ENCODE results near the gene HES6. TPM values are rescaled to one million over a fixed set of nuclear protein-coding genes. Genes with fewer than 3 reads are reported as not detected.

HES6 gene
- total RNA-seq, 2 experiments from 2014 or later = 1.5 to 1.9 TPM

- H3K4me3 Mint-ChIP-seq = no peak overlapping the region
- TF ChIP-seq, protein P1, sequence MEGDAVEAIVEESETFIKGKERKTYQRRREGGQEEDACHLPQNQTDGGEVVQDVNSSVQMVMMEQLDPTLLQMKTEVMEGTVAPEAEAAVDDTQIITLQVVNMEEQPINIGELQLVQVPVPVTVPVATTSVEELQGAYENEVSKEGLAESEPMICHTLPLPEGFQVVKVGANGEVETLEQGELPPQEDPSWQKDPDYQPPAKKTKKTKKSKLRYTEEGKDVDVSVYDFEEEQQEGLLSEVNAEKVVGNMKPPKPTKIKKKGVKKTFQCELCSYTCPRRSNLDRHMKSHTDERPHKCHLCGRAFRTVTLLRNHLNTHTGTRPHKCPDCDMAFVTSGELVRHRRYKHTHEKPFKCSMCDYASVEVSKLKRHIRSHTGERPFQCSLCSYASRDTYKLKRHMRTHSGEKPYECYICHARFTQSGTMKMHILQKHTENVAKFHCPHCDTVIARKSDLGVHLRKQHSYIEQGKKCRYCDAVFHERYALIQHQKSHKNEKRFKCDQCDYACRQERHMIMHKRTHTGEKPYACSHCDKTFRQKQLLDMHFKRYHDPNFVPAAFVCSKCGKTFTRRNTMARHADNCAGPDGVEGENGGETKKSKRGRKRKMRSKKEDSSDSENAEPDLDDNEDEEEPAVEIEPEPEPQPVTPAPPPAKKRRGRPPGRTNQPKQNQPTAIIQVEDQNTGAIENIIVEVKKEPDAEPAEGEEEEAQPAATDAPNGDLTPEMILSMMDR (IDR thresholded peaks at IDR 0.05) = no peak
- no peaks in the 10 kb centered on the region for H3K9me3 Mint-ChIP-seq
- intact Hi-C loops (cut with DNase I, micrococcal nuclease) = no loop called here
- no peaks in the 10 kb centered on the region for H3K4me1 Mint-ChIP-seq (ENCODE audit: low read depth)
- DNase-seq (no peak), ATAC-seq (ENCODE audit: poor library complexity) (no peak)
- Histone ChIP-seq H3K36me3 (ENCODE audit: insufficient read depth, low read length) (peaks cover 55% of the 10 kb centered on the region), H3K4me1 (ENCODE audit: insufficient read depth, low read length) (no peaks in the 10 kb centered on the region), H3K9me3 (ENCODE audit: control insufficient read depth in 1 of 2, insufficient read depth in 1 of 2, low read length in 2 of 2) (no peaks in the 10 kb centered on the region), H3K27me3 (ENCODE audit: control insufficient read depth in 1 of 2, insufficient read depth in 2 of 2, low read length in 2 of 2) (no peaks in the 10 kb centered on the region), H3K27ac (ENCODE audit: low read depth in 1 of 2, low read length in 2 of 2) (no peak overlapping the region), H3K4me3 (ENCODE audit: low read length) (no peak overlapping the region)
- H3K27ac Mint-ChIP-seq = no peak overlapping the region
- H3K36me3 Mint-ChIP-seq (ENCODE audit: low read depth) = peaks cover 82% of the 10 kb centered on the region
- CTCF ChIA-PET = no interaction called here
- H3K27me3 Mint-ChIP-seq = no peaks in the 10 kb centered on the region
- POLR2A ChIA-PET = no interaction called here
Observed at GRCh38 chr2:238269741-238270140, 29.9 kb upstream of the HES6 start.

DNA sequence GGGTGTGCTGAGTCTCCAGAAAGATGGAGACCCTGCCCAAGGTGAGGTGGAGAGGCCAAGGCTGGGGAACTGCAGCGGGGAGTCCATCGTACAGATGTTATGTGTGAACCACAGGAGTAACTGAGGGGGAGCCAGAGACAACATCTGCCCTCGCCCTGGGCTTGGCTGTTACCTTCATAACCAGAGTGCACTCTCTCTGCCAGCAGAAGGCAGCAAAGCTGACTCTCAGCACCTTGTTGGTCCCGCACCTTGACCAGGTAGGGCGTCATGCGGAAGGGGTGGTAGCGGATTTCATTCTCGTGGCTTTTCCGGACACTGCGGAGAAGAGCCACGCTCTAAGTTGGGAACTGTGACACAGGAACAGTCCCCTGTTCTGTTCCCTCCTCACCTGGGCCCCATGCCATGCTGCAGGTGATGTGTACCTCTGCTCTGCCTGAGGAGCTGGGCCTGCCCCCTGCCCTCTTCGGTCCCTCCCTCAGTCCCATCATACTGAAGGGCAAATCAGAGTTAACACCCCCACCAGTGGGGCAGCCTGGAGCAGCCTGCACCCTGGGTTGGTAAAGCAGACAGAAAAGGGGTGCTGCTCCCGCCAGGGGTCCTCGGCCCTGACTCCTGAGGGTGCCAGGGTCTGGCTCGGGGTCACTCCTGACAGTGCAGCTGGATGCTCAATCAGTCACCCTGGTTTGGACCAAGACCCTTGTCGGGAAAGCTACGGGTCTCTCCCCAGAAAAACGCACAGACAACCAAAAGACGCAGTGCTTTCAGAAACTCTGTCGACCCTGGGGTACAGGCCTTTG lies 28.2 kb upstream of the HES6 start:
- CTCF ChIA-PET = no interaction called here
- Histone ChIP-seq H3K27me3 (ENCODE audit: control insufficient read depth in 1 of 2, insufficient read depth in 2 of 2, low read length in 2 of 2) (no peaks in the 10 kb centered on the region), H3K27ac (ENCODE audit: low read depth in 1 of 2, low read length in 2 of 2) (no peak overlapping the region), H3K4me1 (ENCODE audit: insufficient read depth, low read length) (peaks cover 8% of the 10 kb centered on the region), H3K4me3 (ENCODE audit: low read length) (no peak overlapping the region), H3K9me3 (ENCODE audit: control insufficient read depth in 1 of 2, insufficient read depth in 1 of 2, low read length in 2 of 2) (no peaks in the 10 kb centered on the region), H3K36me3 (ENCODE audit: insufficient read depth, low read length) (peaks cover 45% of the 10 kb centered on the region)
- POLR2A ChIA-PET = no interaction called here
- ATAC-seq (ENCODE audit: poor library complexity) (no peak), DNase-seq (no peak)
- Mint-ChIP-seq H3K4me3 (no peak overlapping the region), H3K36me3 (ENCODE audit: low read depth) (peaks cover 77% of the 10 kb centered on the region), H3K9me3 (no peaks in the 10 kb centered on the region), H3K4me1 (ENCODE audit: low read depth) (peaks cover 6% of the 10 kb centered on the region), H3K27ac (no peak overlapping the region), H3K27me3 (no peaks in the 10 kb centered on the region)
- intact Hi-C loops (cut with DNase I, micrococcal nuclease) = no loop called here
- TF ChIP-seq, protein P1 (IDR thresholded peaks at IDR 0.05) = no peak

- ChIA-PET CTCF (no interaction called here), POLR2A (no interaction called here)
- H3K4me3 ChIP-seq (ENCODE audit: low read length) = no peak overlapping the region
- intact Hi-C loops (cut with DNase I, micrococcal nuclease) = no loop called here
- no peak for ATAC-seq (ENCODE audit: poor library complexity)
- DNase-seq = no peak
- H3K36me3 Mint-ChIP-seq (ENCODE audit: low read depth) = peaks cover 74% of the 10 kb centered on the region
- H3K27me3 ChIP-seq (ENCODE audit: control insufficient read depth in 1 of 2, insufficient read depth in 2 of 2, low read length in 2 of 2) = no peaks in the 10 kb centered on the region
- no peak overlapping the region for H3K4me3 Mint-ChIP-seq
- H3K9me3 ChIP-seq (ENCODE audit: control insufficient read depth in 1 of 2, insufficient read depth in 1 of 2, low read length in 2 of 2) = no peaks in the 10 kb centered on the region
- TF ChIP-seq, protein P1 (IDR thresholded peaks at IDR 0.05) = no peak
- H3K27ac Mint-ChIP-seq = no peak overlapping the region
- H3K27ac ChIP-seq (ENCODE audit: low read depth in 1 of 2, low read length in 2 of 2) = no peak overlapping the region
- H3K4me1 Mint-ChIP-seq (ENCODE audit: low read depth) = peaks cover 6% of the 10 kb centered on the region
- no peaks in the 10 kb centered on the region for H3K27me3 Mint-ChIP-seq
- H3K9me3 Mint-ChIP-seq = no peaks in the 10 kb centered on the region
- peaks cover 44% of the 10 kb centered on the region for H3K36me3 ChIP-seq (ENCODE audit: insufficient read depth, low read length)
- peaks cover 8% of the 10 kb centered on the region for H3K4me1 ChIP-seq (ENCODE audit: insufficient read depth, low read length)
Observed at GRCh38 chr2:238267341-238267710, 27.5 kb upstream of the HES6 start.

Measured in CD4-positive, alpha-beta T cell (primary cell).